GM18861 (cell line): ENCODE measurements around the gene CCDC3.
"Not testable (repeated sequence)": the region's sequence is repeated elsewhere in the genome, so short reads cannot be mapped to it uniquely, and the experiment has no call there.

Source experiments
- ATAC-seq: cut with Tn5 transposase; IDR thresholded peaks from one replicate; pipeline ENCODE4 v1.9.1; 2021; ENCODE audit not compliant: unreplicated experiment

CCDC3 gene

GRCh38 chr10:13001887-13002212 is 337 bp upstream of the CCDC3 start:
- no peak for ATAC-seq

GRCh38 chr10:13000431-13000830 is 1.1 kb downstream of the CCDC3 start:
- no peak for ATAC-seq

GRCh38 chr10:12999849-13000248 is 1.7 kb downstream of the CCDC3 start:
- ATAC-seq = no peak

- no peak for ATAC-seq
Observed at GRCh38 chr10:12995425-12995861, 6.1 kb downstream of the CCDC3 start.

GRCh38 chr10:12993595-12993994 is 7.9 kb downstream of the CCDC3 start:
- ATAC-seq = no peak

- ATAC-seq = no peak
Observed at GRCh38 chr10:12985347-12985746, 16.2 kb downstream of the CCDC3 start.

GRCh38 chr10:12984165-12984747 is 17.3 kb downstream of the CCDC3 start:
- no peak for ATAC-seq

- ATAC-seq = not testable (repeated sequence)
Observed at GRCh38 chr10:12983568-12983967, 17.9 kb downstream of the CCDC3 start.

GRCh38 chr10:12981570-12981969 is 19.9 kb downstream of the CCDC3 start:
- no peak for ATAC-seq

GRCh38 chr10:12980713-12981306 is 20.7 kb downstream of the CCDC3 start:
- no peak for ATAC-seq

GRCh38 chr10:12980102-12980661 is 21.3 kb downstream of the CCDC3 start:
- no peak for ATAC-seq

- ATAC-seq = no peak
Observed at GRCh38 chr10:12978891-12979290, 22.6 kb downstream of the CCDC3 start.

GRCh38 chr10:12975906-12976305 is 25.6 kb downstream of the CCDC3 start:
- ATAC-seq = no peak

- ATAC-seq = no peak
Observed at GRCh38 chr10:12975266-12975665, 26.2 kb downstream of the CCDC3 start.

GRCh38 chr10:12974491-12975199 is 26.9 kb downstream of the CCDC3 start:
- ATAC-seq = no peak

GRCh38 chr10:12974078-12974477 is 27.4 kb downstream of the CCDC3 start:
- ATAC-seq = no peak

GRCh38 chr10:12973149-12973718 is 28.3 kb downstream of the CCDC3 start:
- no peak for ATAC-seq

GRCh38 chr10:12972146-12972545 is 29.4 kb downstream of the CCDC3 start:
- ATAC-seq = no peak

GRCh38 chr10:12971001-12971788 is 30.3 kb downstream of the CCDC3 start:
- ATAC-seq = no peak

- no peak for ATAC-seq
Observed at GRCh38 chr10:12969951-12970350, 31.6 kb downstream of the CCDC3 start.

- ATAC-seq = no peak
Observed at GRCh38 chr10:12966067-12966466, 35.4 kb downstream of the CCDC3 start.
